A673 (cell line): ENCODE data around the gene PBOV1. TPM values are rescaled to one million over a fixed set of nuclear protein-coding genes. Genes with fewer than 3 reads are reported as not detected.
A peak's percentile ranks its signal among the peaks of the same experiment; 100 is the strongest.

ENCODE experiments used
- BruUV-seq: library from RNA; stranded (reverse); fragments of 400-500 nt; replicated peaks from 2 replicates; lab custom pipeline; 2021; lab: Mats Ljungman, UMichigan
- CTCF ChIA-PET: fragments of 300-600 bp; sonication (Branson Sonifier 250); formaldehyde crosslinking; loops from one replicate; lab custom pipeline; 2022; ENCODE audit warnings: antibody characterized with exemption; lab: Charles Lee
- POLR2A ChIA-PET: fragments of 300-600 bp; sonication (Branson Sonifier 250); formaldehyde crosslinking; loops from one replicate; lab custom pipeline; 2022; ENCODE audit warnings: antibody characterized with exemption; ENCODE audit not compliant: low non-redundant PET; lab: Charles Lee
- DNase-seq: peaks from one replicate; pipeline ENCODE4 v3.0.0-alpha.2; 2015; ENCODE audit warnings: low spot score
- H3K27ac ChIP-seq: fragments of 200-600 bp; sonication (generic); 2 replicates; pipeline ENCODE4 v1.5.1; 2016; ENCODE audit warnings: mixed run types, low read depth, mild to moderate bottlenecking, mixed read lengths, antibody characterized with exemption, low read length; ENCODE audit not compliant: poor library complexity, severe bottlenecking
- H3K27me3 ChIP-seq: fragments of 200-600 bp; sonication (generic); replicated peaks from 2 replicates; pipeline ENCODE4 v1.6.1; 2017; ENCODE audit warnings: mixed run types, low read depth, mild to moderate bottlenecking, mixed read lengths, antibody characterized with exemption, low read length; ENCODE audit not compliant: insufficient read depth, poor library complexity
- H3K36me3 ChIP-seq: fragments of 200-600 bp; sonication (generic); 2 replicates; pipeline ENCODE4 v1.6.1; 2016; ENCODE audit warnings: mixed run types, mild to moderate bottlenecking, mixed read lengths, antibody characterized with exemption, low read length; ENCODE audit not compliant: insufficient read depth, poor library complexity, severe bottlenecking
- H3K4me1 ChIP-seq: fragments of 200-600 bp; sonication (generic); 2 replicates; pipeline ENCODE4 v1.6.1; 2017; ENCODE audit warnings: mixed run types, mild to moderate bottlenecking, mixed read lengths, antibody characterized with exemption, low read length; ENCODE audit not compliant: insufficient read depth, poor library complexity, severe bottlenecking
- H3K4me3 ChIP-seq: fragments of 200-600 bp; sonication (generic); 2 replicates; pipeline ENCODE4 v1.5.1; 2016; ENCODE audit warnings: low read depth, mixed run types, mild to moderate bottlenecking, mixed read lengths, low read length; ENCODE audit not compliant: poor library complexity, severe bottlenecking
- H3K9me3 ChIP-seq: fragments of 200-600 bp; sonication (generic); 2 replicates; pipeline ENCODE4 v1.6.1; 2016; ENCODE audit warnings: mixed run types, low read depth, mild to moderate bottlenecking, mixed read lengths, antibody characterized with exemption, low read length; ENCODE audit not compliant: poor library complexity, severe bottlenecking
- CTCF ChIP-seq: fragments of 300-800, 200-600 bp; sonication (generic); conservative IDR thresholded peaks from 2 replicates; pipeline ENCODE4 v1.5.1; 2017; ENCODE audit warnings: low read depth, mild to moderate bottlenecking, antibody characterized with exemption, low read length, moderate library complexity, mixed read lengths
- EZH2 ChIP-seq: fragments of 200-600 bp; sonication (generic); IDR thresholded peaks from 2 replicates; pipeline ENCODE4 v1.6.1; 2017; ENCODE audit warnings: borderline replicate concordance, low read depth, mild to moderate bottlenecking, mixed read lengths, antibody characterized with exemption, low read length; ENCODE audit not compliant: poor library complexity, severe bottlenecking
- intact Hi-C: fragments of 100-400 bp; cut with micrococcal nuclease; formaldehyde crosslinking; loops from one replicate; pipeline ENCODE4 v1.10.0; 2022; ENCODE audit not compliant: unreplicated experiment
- total RNA-seq: library from RNA; stranded (reverse); gene quantifications from 2 replicates; pipeline ENCODE4 v1.2.3, GENCODE V29; 2021

The PBOV1 gene
- total RNA-seq, 1 experiment from 2014 or later = not detected

GRCh38 chr6:138241381-138241780, 23.1 kb upstream of the PBOV1 start:
- ChIA-PET POLR2A (no interaction called here), CTCF (no interaction called here)
- intact Hi-C loops = no loop called here
- BruUV-seq = no TSS peak
- Histone ChIP-seq H3K27ac (no peak overlapping the region), H3K9me3 (no peaks in the 10 kb centered on the region), H3K36me3 (no peaks in the 10 kb centered on the region), H3K4me1 (peaks cover 25% of the 10 kb centered on the region), H3K27me3 (no peaks in the 10 kb centered on the region), H3K4me3 (no peak overlapping the region)
- DNase-seq = no peak
- no peak for TF ChIP-seq EZH2
- TF ChIP-seq CTCF = no peak

- BruUV-seq = no TSS peak
- no peaks in the 10 kb centered on the region for H3K27me3 ChIP-seq
- ChIA-PET POLR2A (no interaction called here), CTCF (no interaction called here)
- DNase-seq = peak; percentile 91
- H3K36me3 ChIP-seq = no peaks in the 10 kb centered on the region
- TF ChIP-seq CTCF (no peak), EZH2 (no peak)
- peaks cover 25% of the 10 kb centered on the region for H3K4me1 ChIP-seq
- H3K4me3 ChIP-seq = no peak overlapping the region
- intact Hi-C loops = no loop called here
- H3K9me3 ChIP-seq = no peaks in the 10 kb centered on the region
- no peak overlapping the region for H3K27ac ChIP-seq
Measured at GRCh38 chr6:138240476-138241245, 22.4 kb upstream of the PBOV1 start.

- ChIA-PET POLR2A (no interaction called here), CTCF (no interaction called here)
- H3K4me3 ChIP-seq = no peak overlapping the region
- no peaks in the 10 kb centered on the region for H3K36me3 ChIP-seq
- peaks cover 25% of the 10 kb centered on the region for H3K4me1 ChIP-seq
- H3K27ac ChIP-seq = no peak overlapping the region
- TF ChIP-seq EZH2 (no peak), CTCF (no peak)
- intact Hi-C loops = no loop called here
- no peaks in the 10 kb centered on the region for H3K9me3 ChIP-seq
- DNase-seq = no peak
- H3K27me3 ChIP-seq = no peaks in the 10 kb centered on the region
- no TSS peak for BruUV-seq
Measured at GRCh38 chr6:138239774-138240173, 21.5 kb upstream of the PBOV1 start.
